Activated T-cell treated with anti-CD3 and anti-CD28 coated beads, Interleukin-2, amount 50 U/mL, for 72 hours (primary cell): ENCODE measurements around the gene TCP11. TPM values are rescaled to one million over a fixed set of nuclear protein-coding genes. Genes with fewer than 3 reads are reported as not detected.
A peak's percentile ranks its signal among the peaks of the same experiment; 100 is the strongest.
"Not testable (repeated sequence)": the region's sequence is repeated elsewhere in the genome, so short reads cannot be mapped to it uniquely, and the experiment has no call there.

ENCODE experiments used
- ATAC-seq, 2 donors: fragments of 150-1000 bp; cut with Tn5 transposase; replicated peaks in 1 of 2; 2 replicates each; pipeline ENCODE4 v1.10.0; 2021; ENCODE audit warnings: moderate library complexity in 2 of 2, mild to moderate bottlenecking in 1 of 2
- DNase-seq, 2 donors: peaks; one replicate each; pipeline ENCODE4 v3.0.0; 2021 to 2022; ENCODE audit warnings: mixed read lengths in 1 of 2
- H3K27ac Mint-ChIP-seq: one replicate; pipeline ENCODE4 v1.8.0; 2022; ENCODE audit warnings: mild to moderate bottlenecking, moderate library complexity, mixed read lengths
- H3K27me3 Mint-ChIP-seq: one replicate; pipeline ENCODE4 v1.8.0; 2022; ENCODE audit warnings: low read depth, mixed read lengths
- H3K36me3 Mint-ChIP-seq, 2 donors: one replicate each; pipeline ENCODE4 v1.8.0; 2022; ENCODE audit warnings: mixed read lengths in 2 of 2, mild to moderate bottlenecking in 1 of 2; ENCODE audit not compliant: insufficient read depth in 2 of 2
- H3K4me1 Mint-ChIP-seq: one replicate; pipeline ENCODE4 v1.8.0; 2022; ENCODE audit warnings: low read depth, mixed read lengths
- H3K4me3 Mint-ChIP-seq, 2 donors: one replicate each; pipeline ENCODE4 v1.8.0; 2022; ENCODE audit warnings: mild to moderate bottlenecking in 2 of 2, mixed read lengths in 2 of 2, moderate library complexity in 2 of 2
- H3K9me3 Mint-ChIP-seq, 2 donors: one replicate each; pipeline ENCODE4 v1.8.0; 2022; ENCODE audit warnings: mixed read lengths in 2 of 2
- total RNA-seq, 2 donors: library from RNA; stranded (reverse); gene quantifications; one replicate each; pipeline ENCODE4 v1.2.3, GENCODE V29; 2022

TCP11 gene
- total RNA-seq, 2 donors from 2014 or later: not detected

DNA sequence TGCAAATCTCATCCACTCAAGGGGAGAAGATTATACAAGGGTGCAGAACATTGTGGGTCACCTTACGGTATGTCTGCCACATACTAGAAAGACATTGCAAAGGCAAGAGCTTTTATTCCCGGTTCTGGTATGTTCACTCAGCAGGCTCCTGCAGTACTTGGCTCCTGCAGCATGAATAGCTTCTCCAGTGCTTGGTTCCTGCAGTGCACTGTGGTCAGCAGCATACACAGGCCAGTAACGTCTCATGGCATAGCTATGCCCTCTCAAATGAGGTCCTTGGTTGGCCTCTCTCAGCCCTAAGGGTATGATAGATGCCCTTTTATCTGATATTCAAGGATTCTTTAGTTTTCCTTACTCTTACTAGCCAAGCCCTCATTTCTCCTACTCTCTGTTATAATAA lies 12.6 kb downstream of the TCP11 start:
- no peak overlapping the region for H3K27ac Mint-ChIP-seq
- ATAC-seq (no peak), DNase-seq (no peak)
- H3K36me3 Mint-ChIP-seq: no peaks in the 10 kb centered on the region
- H3K4me3 Mint-ChIP-seq: no peak overlapping the region
- no peaks in the 10 kb centered on the region for H3K27me3 Mint-ChIP-seq
- no peaks in the 10 kb centered on the region for H3K9me3 Mint-ChIP-seq
- no peaks in the 10 kb centered on the region for H3K4me1 Mint-ChIP-seq

GRCh38 chr6:35128042-35128441 lies 13.1 kb downstream of the TCP11 start:
- no peaks in the 10 kb centered on the region for H3K9me3 Mint-ChIP-seq
- ATAC-seq: no peak
- no peaks in the 10 kb centered on the region for H3K4me1 Mint-ChIP-seq
- no peak overlapping the region for H3K4me3 Mint-ChIP-seq
- no peak for DNase-seq
- no peaks in the 10 kb centered on the region for H3K36me3 Mint-ChIP-seq
- no peak overlapping the region for H3K27ac Mint-ChIP-seq
- H3K27me3 Mint-ChIP-seq: no peaks in the 10 kb centered on the region

DNA sequence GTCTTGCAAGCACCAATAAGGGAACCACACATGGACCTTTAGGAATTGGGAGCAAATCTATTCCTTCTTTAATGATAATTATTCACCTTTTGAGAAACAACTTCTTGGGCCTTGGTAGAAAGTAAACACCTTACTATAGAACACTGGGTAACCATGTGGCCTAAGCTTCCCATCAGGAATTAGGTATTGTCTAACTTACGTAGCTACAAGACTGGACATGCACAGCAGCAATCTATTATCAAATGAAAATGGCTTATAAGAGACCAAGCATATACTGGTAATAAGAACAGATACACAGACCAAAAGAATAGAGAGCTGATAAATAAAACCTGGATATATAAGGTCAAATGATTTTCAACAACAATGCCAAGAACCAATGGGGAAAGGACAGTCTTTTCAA lies 16.8 kb downstream of the TCP11 start:
- H3K27me3 Mint-ChIP-seq: no peaks in the 10 kb centered on the region
- no peaks in the 10 kb centered on the region for H3K4me1 Mint-ChIP-seq
- H3K36me3 Mint-ChIP-seq: peaks cover 0 to 1% of the 10 kb centered on the region in 2 donors
- H3K9me3 Mint-ChIP-seq: peaks cover 0 to 3% of the 10 kb centered on the region in 2 donors
- no peak for ATAC-seq
- DNase-seq: no peak
- no peak overlapping the region for H3K27ac Mint-ChIP-seq
- H3K4me3 Mint-ChIP-seq: no peak overlapping the region

GRCh38 chr6:35120746-35121145 lies 20.4 kb downstream of the TCP11 start:
- DNase-seq (no peak), ATAC-seq (no peak)
- H3K4me3 Mint-ChIP-seq: no peak overlapping the region
- H3K27me3 Mint-ChIP-seq: no peaks in the 10 kb centered on the region
- no peak overlapping the region for H3K27ac Mint-ChIP-seq
- H3K36me3 Mint-ChIP-seq: peaks cover 0 to 1% of the 10 kb centered on the region in 2 donors
- peaks cover 0 to 3% of the 10 kb centered on the region in 2 donors for H3K9me3 Mint-ChIP-seq
- no peaks in the 10 kb centered on the region for H3K4me1 Mint-ChIP-seq

DNA sequence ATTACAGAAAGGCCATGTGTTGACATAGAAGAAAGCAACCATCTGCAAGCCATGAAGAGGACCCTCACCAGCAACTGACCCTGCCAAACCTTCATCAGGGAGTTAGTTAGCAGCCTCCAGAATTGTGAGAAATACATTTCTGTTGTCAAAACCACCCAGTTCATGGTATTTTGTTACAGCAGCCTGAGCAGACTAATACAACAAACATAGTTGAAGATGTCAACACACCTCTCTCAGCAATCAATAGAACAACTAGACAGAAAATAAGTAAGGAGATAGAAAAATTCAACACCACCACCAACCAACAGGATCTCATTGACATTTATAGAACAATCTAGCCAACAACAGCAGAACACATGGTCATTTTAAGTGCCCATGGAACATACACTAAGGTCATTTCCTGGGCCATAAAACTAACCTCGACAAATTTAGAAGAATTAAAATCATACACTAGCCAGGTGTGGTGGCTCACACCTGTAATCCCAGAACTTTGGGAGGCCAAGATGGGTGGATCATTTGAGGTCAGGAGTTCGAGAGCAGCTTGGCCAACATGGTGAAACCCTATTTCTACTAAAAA lies 32.7 kb downstream of the TCP11 start:
- Mint-ChIP-seq H3K9me3 (peaks cover 1 to 5% of the 10 kb centered on the region in 2 donors), H3K36me3 (peaks cover 0 to 2% of the 10 kb centered on the region in 2 donors), H3K27me3 (no peaks in the 10 kb centered on the region), H3K27ac (no peak overlapping the region), H3K4me1 (peaks cover 5% of the 10 kb centered on the region), H3K4me3 (no peak overlapping the region)
- DNase-seq: no peak
- no peak for ATAC-seq

- ATAC-seq, DNase-seq, H3K27ac Mint-ChIP-seq: not testable (repeated sequence)
These were observed 33.4 kb downstream of the TCP11 start for GRCh38 chr6:35107761-35108160.

DNA sequence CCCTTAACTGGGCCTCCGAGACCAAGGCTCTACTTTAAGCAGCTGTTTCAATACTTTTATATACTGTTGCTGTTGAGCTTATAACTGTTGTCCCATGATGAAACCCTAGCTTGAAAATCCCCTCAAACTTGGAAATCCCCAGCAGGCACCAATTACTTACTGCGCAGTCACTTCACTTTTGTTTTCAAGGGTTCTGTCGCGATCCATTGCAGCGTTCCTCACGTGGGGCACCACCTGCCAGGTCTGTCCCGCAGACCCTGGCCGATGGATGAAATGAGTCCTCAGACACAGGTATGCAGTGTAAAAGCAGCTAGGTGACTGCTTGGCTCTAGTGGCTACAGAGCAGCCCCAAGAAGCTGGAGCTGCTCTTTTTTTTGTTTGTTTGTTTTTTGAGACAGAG lies 33.9 kb downstream of the TCP11 start:
- H3K27ac Mint-ChIP-seq, H3K4me1 Mint-ChIP-seq, H3K9me3 Mint-ChIP-seq, H3K36me3 Mint-ChIP-seq, H3K27me3 Mint-ChIP-seq: not testable (repeated sequence)
- peak overlapping the region in 1 of 2 donors; percentile 15 for H3K4me3 Mint-ChIP-seq
- DNase-seq: peak in 1 of 2 donors; percentile 13
- peak; percentile 27 to 63 for ATAC-seq

More at GRCh38 chr6:35107761-35108160, 33.4 kb downstream of the TCP11 start:
- not testable (repeated sequence) for H3K27me3 Mint-ChIP-seq, H3K36me3 Mint-ChIP-seq, H3K4me3 Mint-ChIP-seq, H3K9me3 Mint-ChIP-seq, H3K4me1 Mint-ChIP-seq

GRCh38 chr6:35106061-35106460 lies 35.1 kb downstream of the TCP11 start:
- H3K4me1 Mint-ChIP-seq, H3K9me3 Mint-ChIP-seq, ATAC-seq, H3K27ac Mint-ChIP-seq, H3K27me3 Mint-ChIP-seq, H3K4me3 Mint-ChIP-seq, H3K36me3 Mint-ChIP-seq, DNase-seq: not testable (repeated sequence)

GRCh38 chr6:35105078-35105477 lies 36.1 kb downstream of the TCP11 start:
- H3K4me1 Mint-ChIP-seq: peaks cover 5% of the 10 kb centered on the region
- peaks cover 0 to 2% of the 10 kb centered on the region in 2 donors for H3K36me3 Mint-ChIP-seq
- ATAC-seq (no peak), DNase-seq (no peak)
- no peaks in the 10 kb centered on the region for H3K27me3 Mint-ChIP-seq
- no peak overlapping the region for H3K4me3 Mint-ChIP-seq
- peaks cover 0 to 3% of the 10 kb centered on the region in 2 donors for H3K9me3 Mint-ChIP-seq
- no peak overlapping the region for H3K27ac Mint-ChIP-seq

GRCh38 chr6:35099116-35099515 lies 42.0 kb downstream of the TCP11 start:
- DNase-seq (no peak), ATAC-seq (no peak)
- no peaks in the 10 kb centered on the region for H3K4me1 Mint-ChIP-seq
- H3K27ac Mint-ChIP-seq: no peak overlapping the region
- no peaks in the 10 kb centered on the region for H3K36me3 Mint-ChIP-seq
- H3K4me3 Mint-ChIP-seq: no peak overlapping the region
- no peaks in the 10 kb centered on the region for H3K27me3 Mint-ChIP-seq
- no peaks in the 10 kb centered on the region for H3K9me3 Mint-ChIP-seq

DNA sequence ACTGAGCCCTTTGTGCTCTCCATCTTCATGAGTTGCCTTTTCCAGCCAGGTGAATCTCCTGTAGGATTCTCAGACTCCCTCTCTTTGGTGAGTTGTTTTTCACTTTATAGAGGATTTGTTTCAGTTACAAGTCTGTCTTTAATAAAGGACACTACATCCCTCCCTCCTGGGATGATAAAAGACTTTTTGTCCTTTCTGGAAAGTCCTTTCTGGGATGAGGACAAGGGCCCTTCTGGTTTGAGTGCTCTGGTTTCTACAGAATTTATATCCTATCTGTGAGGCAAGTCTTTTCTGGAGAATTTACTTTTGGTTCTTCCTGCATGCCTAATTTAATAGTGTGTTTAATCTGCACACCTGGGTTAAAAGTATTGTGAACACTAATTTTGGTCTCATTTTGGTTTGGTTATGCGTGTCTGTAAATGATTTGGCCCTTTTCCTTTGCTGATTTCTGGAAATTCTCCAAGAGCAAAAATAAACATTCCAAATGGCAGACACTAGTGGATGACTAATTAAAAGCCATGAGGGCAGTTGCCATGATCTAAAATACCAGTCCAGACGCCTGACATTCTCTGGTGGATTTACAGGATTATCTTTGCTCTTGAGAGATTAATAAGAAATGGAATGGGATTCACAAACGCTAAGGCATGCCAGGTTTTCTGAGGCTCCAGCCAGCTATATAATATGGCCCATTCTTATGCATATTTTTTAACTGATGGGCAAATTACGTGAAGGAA lies 44.8 kb downstream of the TCP11 start:
- H3K36me3 Mint-ChIP-seq: no peaks in the 10 kb centered on the region
- H3K27me3 Mint-ChIP-seq: no peaks in the 10 kb centered on the region
- no peaks in the 10 kb centered on the region for H3K9me3 Mint-ChIP-seq
- H3K27ac Mint-ChIP-seq: no peak overlapping the region
- H3K4me3 Mint-ChIP-seq: no peak overlapping the region
- ATAC-seq (no peak), DNase-seq (no peak)
- no peaks in the 10 kb centered on the region for H3K4me1 Mint-ChIP-seq

DNA sequence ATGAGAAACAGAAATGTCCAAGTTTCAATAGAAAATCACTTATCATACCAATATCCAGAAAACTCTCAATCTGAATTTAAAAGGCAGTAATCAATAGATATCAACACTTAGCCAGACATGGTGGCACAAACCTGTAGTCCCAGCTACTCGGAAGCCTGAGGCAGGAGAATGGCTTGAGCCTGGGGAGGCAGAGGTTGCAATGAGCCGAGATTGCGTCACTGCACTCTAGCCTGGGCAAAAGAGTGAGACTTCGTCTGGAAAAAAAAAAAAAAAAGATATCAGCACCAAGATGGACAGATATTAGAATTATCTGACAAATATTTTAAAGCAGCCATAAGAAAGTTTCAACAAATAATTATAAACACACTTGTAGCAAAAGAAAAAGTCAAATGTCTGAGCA lies 47.0 kb downstream of the TCP11 start:
- H3K36me3 Mint-ChIP-seq: no peaks in the 10 kb centered on the region
- H3K27me3 Mint-ChIP-seq: no peaks in the 10 kb centered on the region
- no peak overlapping the region for H3K4me3 Mint-ChIP-seq
- no peaks in the 10 kb centered on the region for H3K4me1 Mint-ChIP-seq
- no peak overlapping the region for H3K27ac Mint-ChIP-seq
- no peak for ATAC-seq
- no peaks in the 10 kb centered on the region for H3K9me3 Mint-ChIP-seq
- no peak for DNase-seq

- no peaks in the 10 kb centered on the region for H3K9me3 Mint-ChIP-seq
- DNase-seq: no peak
- H3K4me3 Mint-ChIP-seq: no peak overlapping the region
- no peak overlapping the region for H3K27ac Mint-ChIP-seq
- H3K4me1 Mint-ChIP-seq: no peaks in the 10 kb centered on the region
- H3K36me3 Mint-ChIP-seq: no peaks in the 10 kb centered on the region
- no peaks in the 10 kb centered on the region for H3K27me3 Mint-ChIP-seq
- no peak for ATAC-seq
These were observed 47.4 kb downstream of the TCP11 start for GRCh38 chr6:35093783-35094182.

- Mint-ChIP-seq H3K27me3 (no peaks in the 10 kb centered on the region), H3K4me1 (no peaks in the 10 kb centered on the region), H3K9me3 (no peaks in the 10 kb centered on the region), H3K27ac (no peak overlapping the region), H3K4me3 (no peak overlapping the region), H3K36me3 (no peaks in the 10 kb centered on the region)
- ATAC-seq: no peak
- no peak for DNase-seq
These were observed 48.1 kb downstream of the TCP11 start for GRCh38 chr6:35093118-35093445.
